ENCODE data around the gene TMEM117.

TMEM117 gene

DNA sequence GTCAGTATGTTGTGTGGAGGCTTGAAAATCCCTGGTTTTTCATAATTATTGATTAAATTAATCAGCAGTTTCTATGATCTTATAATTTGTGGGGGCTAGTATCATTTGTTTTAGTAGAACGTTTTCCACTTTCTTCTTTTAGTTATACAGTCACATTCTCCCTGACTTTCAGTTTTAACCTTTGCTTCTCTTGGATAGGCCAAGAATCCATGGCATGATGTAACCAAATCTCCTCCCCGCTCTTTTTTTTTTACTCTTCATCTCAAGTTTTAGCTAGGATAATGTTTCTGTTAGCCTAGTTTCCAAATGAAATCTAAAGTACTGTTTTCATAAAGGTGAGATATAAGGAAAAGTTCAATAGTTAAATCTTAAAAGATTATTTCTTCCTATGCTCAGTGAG lies 106.5 kb downstream of the TMEM117 start:
- no peaks in the 10 kb centered on the region for H3K79me2 ChIP-seq (ENCODE audit: low read length)
- H4K20me1 ChIP-seq (ENCODE audit: insufficient read depth, low read length) = no peaks in the 10 kb centered on the region
- no peak overlapping the region for H3K9ac ChIP-seq (ENCODE audit: low read length)
- no peak overlapping the region for H3K4me3 ChIP-seq (ENCODE audit: low read length)
- H3K27me3 ChIP-seq (ENCODE audit: low read depth, low read length) = no peaks in the 10 kb centered on the region
- no peak overlapping the region for H3K27ac ChIP-seq (ENCODE audit: low read length)
- no peak overlapping the region for H2AFZ ChIP-seq (ENCODE audit: low read depth, low read length)
- H3K36me3 ChIP-seq (replicated peaks; ENCODE audit: low read depth, low read length) = no peaks in the 10 kb centered on the region
- H3K4me2 ChIP-seq (ENCODE audit: low read length) = no peak overlapping the region
- H3K9me3 ChIP-seq (ENCODE audit: insufficient read depth, low read length) = no peaks in the 10 kb centered on the region
- H3K4me1 ChIP-seq (ENCODE audit: low read length) = no peaks in the 10 kb centered on the region
- TF ChIP-seq, protein P1, sequence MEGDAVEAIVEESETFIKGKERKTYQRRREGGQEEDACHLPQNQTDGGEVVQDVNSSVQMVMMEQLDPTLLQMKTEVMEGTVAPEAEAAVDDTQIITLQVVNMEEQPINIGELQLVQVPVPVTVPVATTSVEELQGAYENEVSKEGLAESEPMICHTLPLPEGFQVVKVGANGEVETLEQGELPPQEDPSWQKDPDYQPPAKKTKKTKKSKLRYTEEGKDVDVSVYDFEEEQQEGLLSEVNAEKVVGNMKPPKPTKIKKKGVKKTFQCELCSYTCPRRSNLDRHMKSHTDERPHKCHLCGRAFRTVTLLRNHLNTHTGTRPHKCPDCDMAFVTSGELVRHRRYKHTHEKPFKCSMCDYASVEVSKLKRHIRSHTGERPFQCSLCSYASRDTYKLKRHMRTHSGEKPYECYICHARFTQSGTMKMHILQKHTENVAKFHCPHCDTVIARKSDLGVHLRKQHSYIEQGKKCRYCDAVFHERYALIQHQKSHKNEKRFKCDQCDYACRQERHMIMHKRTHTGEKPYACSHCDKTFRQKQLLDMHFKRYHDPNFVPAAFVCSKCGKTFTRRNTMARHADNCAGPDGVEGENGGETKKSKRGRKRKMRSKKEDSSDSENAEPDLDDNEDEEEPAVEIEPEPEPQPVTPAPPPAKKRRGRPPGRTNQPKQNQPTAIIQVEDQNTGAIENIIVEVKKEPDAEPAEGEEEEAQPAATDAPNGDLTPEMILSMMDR (IDR thresholded peaks at IDR 0.05; ENCODE audit: low read depth, low read length) = no peak
- no peak for TF ChIP-seq EZH2phosphoT487 (IDR thresholded peaks at IDR 0.05; ENCODE audit: low read depth)

DNA sequence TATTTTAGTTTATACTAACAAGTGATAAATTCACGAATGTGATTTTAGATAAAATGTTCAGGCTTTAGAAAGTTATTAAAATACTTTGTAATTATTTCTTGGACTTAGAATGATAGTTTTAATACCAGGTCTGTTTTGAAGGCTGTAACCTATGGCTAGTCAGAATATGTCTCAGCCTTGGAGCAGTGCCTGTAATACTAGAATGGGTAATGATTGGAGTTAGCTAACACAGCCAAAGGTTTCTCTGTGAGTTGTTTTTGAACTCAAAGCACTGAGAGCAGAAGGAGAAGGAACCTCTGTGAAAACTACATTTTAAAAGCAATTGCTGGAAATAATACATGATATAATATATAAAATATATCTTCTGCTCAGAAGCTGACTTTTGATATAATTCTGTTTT lies 110.1 kb downstream of the TMEM117 start:
- H3K9me3 ChIP-seq (ENCODE audit: insufficient read depth, low read length) = no peaks in the 10 kb centered on the region
- no peaks in the 10 kb centered on the region for H4K20me1 ChIP-seq (ENCODE audit: insufficient read depth, low read length)
- H2AFZ ChIP-seq (ENCODE audit: low read depth, low read length) = no peak overlapping the region
- H3K4me2 ChIP-seq (ENCODE audit: low read length) = no peak overlapping the region
- H3K36me3 ChIP-seq (replicated peaks; ENCODE audit: low read depth, low read length) = no peaks in the 10 kb centered on the region
- H3K27ac ChIP-seq (ENCODE audit: low read length) = no peak overlapping the region
- H3K79me2 ChIP-seq (ENCODE audit: low read length) = no peaks in the 10 kb centered on the region
- no peak overlapping the region for H3K4me3 ChIP-seq (ENCODE audit: low read length)
- H3K9ac ChIP-seq (ENCODE audit: low read length) = no peak overlapping the region
- no peaks in the 10 kb centered on the region for H3K27me3 ChIP-seq (ENCODE audit: low read depth, low read length)
- no peaks in the 10 kb centered on the region for H3K4me1 ChIP-seq (ENCODE audit: low read length)
- TF ChIP-seq, protein P1 (IDR thresholded peaks at IDR 0.05; ENCODE audit: low read depth, low read length) = no peak
- TF ChIP-seq EZH2phosphoT487 (IDR thresholded peaks at IDR 0.05; ENCODE audit: low read depth) = no peak

DNA sequence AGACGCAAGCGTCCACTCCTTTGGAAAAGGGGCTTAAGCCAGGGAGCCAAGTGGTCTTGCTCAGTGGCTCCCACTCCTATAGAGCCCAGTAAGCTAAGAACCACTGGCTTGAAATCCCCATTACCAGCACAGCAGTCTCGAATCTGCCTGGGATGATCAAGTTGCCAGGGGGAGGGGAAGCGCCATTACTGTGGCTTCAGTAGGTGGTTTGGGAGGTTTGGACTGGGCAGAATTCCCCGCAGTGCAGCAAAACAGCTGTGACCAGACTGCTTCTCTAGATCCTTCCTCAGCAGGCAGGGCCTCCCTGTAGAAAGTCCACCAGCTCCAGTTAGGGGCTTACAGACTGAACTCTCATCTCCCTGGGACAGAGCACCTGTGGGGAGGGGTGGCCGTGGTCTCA lies 115.4 kb downstream of the TMEM117 start:
- no peak overlapping the region for H3K9ac ChIP-seq (ENCODE audit: low read length)
- TF ChIP-seq, protein P1 (IDR thresholded peaks at IDR 0.05; ENCODE audit: low read depth, low read length) = no peak
- TF ChIP-seq EZH2phosphoT487 (IDR thresholded peaks at IDR 0.05; ENCODE audit: low read depth) = no peak

DNA sequence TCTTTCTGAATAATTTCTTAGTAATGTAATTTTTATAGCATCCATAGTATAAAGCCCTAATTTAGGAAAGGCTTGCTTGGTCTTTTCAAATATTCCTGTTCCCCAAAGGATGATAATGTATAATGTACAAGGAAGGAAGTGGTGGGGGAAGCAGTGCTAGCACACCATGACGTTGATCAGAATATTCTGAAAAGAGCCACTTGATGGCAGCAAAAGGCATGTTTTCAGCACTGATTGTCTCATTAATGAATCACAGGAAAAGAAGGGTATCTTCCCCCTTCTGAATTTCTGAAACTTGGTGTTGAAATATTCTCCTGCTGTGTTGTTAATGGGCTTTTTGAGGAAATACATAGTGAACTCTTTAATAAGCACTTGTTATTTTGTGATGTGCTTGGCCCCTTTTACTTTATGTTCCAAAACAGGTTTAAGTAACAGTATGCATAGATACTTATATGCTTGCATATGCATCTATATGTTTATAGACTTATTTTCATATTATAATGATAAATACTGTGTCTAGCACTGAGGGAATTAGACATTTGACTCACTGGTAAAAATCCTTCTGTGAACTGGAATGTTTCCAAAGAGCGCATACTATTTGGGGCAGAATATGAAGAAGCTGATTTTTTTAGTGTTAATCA lies 122.0 kb downstream of the TMEM117 start:
- no peaks in the 10 kb centered on the region for H3K27me3 ChIP-seq (ENCODE audit: low read depth, low read length)
- no peaks in the 10 kb centered on the region for H3K79me2 ChIP-seq (ENCODE audit: low read length)
- no peaks in the 10 kb centered on the region for H4K20me1 ChIP-seq (ENCODE audit: insufficient read depth, low read length)
- H3K9ac ChIP-seq (ENCODE audit: low read length) = no peak overlapping the region
- no peak overlapping the region for H3K4me3 ChIP-seq (ENCODE audit: low read length)
- TF ChIP-seq EZH2phosphoT487 (IDR thresholded peaks at IDR 0.05; ENCODE audit: low read depth) = no peak
- TF ChIP-seq, protein P1 (IDR thresholded peaks at IDR 0.05; ENCODE audit: low read depth, low read length) = peak; percentile 73
- H3K4me2 ChIP-seq (ENCODE audit: low read length) = no peak overlapping the region
- no peak overlapping the region for H3K27ac ChIP-seq (ENCODE audit: low read length)
- no peaks in the 10 kb centered on the region for H3K9me3 ChIP-seq (ENCODE audit: insufficient read depth, low read length)
- H3K4me1 ChIP-seq (ENCODE audit: low read length) = peaks cover 4% of the 10 kb centered on the region
- H2AFZ ChIP-seq (ENCODE audit: low read depth, low read length) = no peak overlapping the region
- H3K36me3 ChIP-seq (replicated peaks; ENCODE audit: low read depth, low read length) = no peaks in the 10 kb centered on the region

More for the DNA sequence above, 115.4 kb downstream of the TMEM117 start:
- Histone ChIP-seq H4K20me1 (ENCODE audit: insufficient read depth, low read length) (no peaks in the 10 kb centered on the region), H3K4me3 (ENCODE audit: low read length) (no peak overlapping the region), H3K4me2 (ENCODE audit: low read length) (no peak overlapping the region), H3K27ac (ENCODE audit: low read length) (no peak overlapping the region), H3K4me1 (ENCODE audit: low read length) (no peaks in the 10 kb centered on the region), H2AFZ (ENCODE audit: low read depth, low read length) (no peak overlapping the region), H3K79me2 (ENCODE audit: low read length) (no peaks in the 10 kb centered on the region), H3K36me3 (replicated peaks; ENCODE audit: low read depth, low read length) (no peaks in the 10 kb centered on the region), H3K9me3 (ENCODE audit: insufficient read depth, low read length) (no peaks in the 10 kb centered on the region), H3K27me3 (ENCODE audit: low read depth, low read length) (no peaks in the 10 kb centered on the region)
